ENCODE results near the gene AVL9.

DNA sequence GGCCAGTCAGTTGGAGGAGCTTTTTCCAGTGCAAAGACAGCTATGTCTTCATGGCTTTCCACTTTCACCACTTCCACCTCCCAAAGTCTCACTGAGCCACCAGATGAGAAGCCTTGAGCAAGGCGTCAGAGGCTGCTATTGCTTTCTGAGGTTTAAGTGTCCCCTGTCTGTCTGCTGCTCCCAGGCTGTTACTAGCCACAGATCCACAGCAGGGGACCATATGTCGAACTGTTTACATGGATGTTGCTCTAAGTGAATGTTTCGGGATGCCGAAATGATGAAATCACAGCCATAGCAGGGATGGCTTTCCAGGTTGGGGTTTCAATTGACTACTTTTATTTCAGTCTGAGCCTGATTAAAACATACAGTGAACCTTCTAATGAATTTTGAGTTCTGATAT is 88.5 kb downstream of the AVL9 start:
- TF ChIP-seq GATA2 (IDR thresholded peaks at IDR 0.05; ENCODE audit: low read depth, low read length) = no peak
- no peak for TF ChIP-seq GATA3 (IDR thresholded peaks at IDR 0.05; ENCODE audit: low read depth, low read length)

Measured in SH-SY5Y (cell line).